HepG2 (cell line): ENCODE measurements around the gene RNF40. TPM values are rescaled to one million over a fixed set of nuclear protein-coding genes. Genes with fewer than 3 reads are reported as not detected.

ENCODE experiments used
- BORCS8-MEF2B ChIP-seq: sonication (generic); formaldehyde crosslinking; IDR thresholded peaks from 2 replicates; pipeline ENCODE4 v1.8.0; 2022; ENCODE audit warnings: mild to moderate bottlenecking, missing genetic modification reagents
- BRD4 ChIP-seq: sonication (generic); formaldehyde crosslinking; IDR thresholded peaks from 2 replicates; pipeline ENCODE4 v1.4.0; 2020; ENCODE audit warnings: missing genetic modification reagents
- ESRRA ChIP-seq: sonication (generic); formaldehyde crosslinking; IDR thresholded peaks from 2 replicates; pipeline ENCODE4 v1.5.1; 2020; ENCODE audit warnings: mild to moderate bottlenecking, low read depth, missing genetic modification reagents
- MLLT10 ChIP-seq: sonication (generic); formaldehyde crosslinking; IDR thresholded peaks from 2 replicates; pipeline ENCODE4 v1.4.0; 2020; ENCODE audit warnings: missing genetic modification reagents
- SMC3 ChIP-seq: IDR thresholded peaks from 2 replicates; pipeline ENCODE4 v1.6.1; 2011; ENCODE audit warnings: low read length, improper control_type of control experiment
- SP5 ChIP-seq: IDR thresholded peaks from 2 replicates; pipeline ENCODE4 v1.6.1; 2016; ENCODE audit warnings: low read depth, borderline replicate concordance
- SPEN ChIP-seq: sonication (generic); formaldehyde crosslinking; IDR thresholded peaks from 2 replicates; pipeline ENCODE4 v1.5.1; 2020; ENCODE audit warnings: low read depth, mild to moderate bottlenecking, missing genetic modification reagents
- U2AF2 ChIP-seq: fragments of 200-400 bp; formaldehyde crosslinking; IDR thresholded peaks from 2 replicates; pipeline ENCODE4 v1.6.1; 2017; ENCODE audit warnings: low read depth, mild to moderate bottlenecking, low read length
- ZFP36L1 ChIP-seq: sonication (generic); formaldehyde crosslinking; IDR thresholded peaks from 2 replicates; pipeline ENCODE4 v1.8.0; 2022; ENCODE audit warnings: mild to moderate bottlenecking, missing genetic modification reagents, moderate library complexity
- ZIK1 ChIP-seq: sonication (generic); formaldehyde crosslinking; IDR thresholded peaks from 2 replicates; pipeline ENCODE4 v1.5.0; 2020; ENCODE audit warnings: mild to moderate bottlenecking, low read depth, missing genetic modification reagents, borderline replicate concordance
- ZNF17 ChIP-seq: sonication (generic); formaldehyde crosslinking; IDR thresholded peaks from 2 replicates; pipeline ENCODE4 v1.5.0; 2020; ENCODE audit warnings: mild to moderate bottlenecking, missing genetic modification reagents
- ZNF724P ChIP-seq: sonication (generic); formaldehyde crosslinking; IDR thresholded peaks from 2 replicates; pipeline ENCODE4 v1.8.0; 2022; ENCODE audit warnings: missing genetic modification reagents, borderline replicate concordance
- ZNF766 ChIP-seq: sonication (generic); formaldehyde crosslinking; IDR thresholded peaks from 2 replicates; pipeline ENCODE4 v1.5.0; 2020; ENCODE audit warnings: missing genetic modification reagents, borderline replicate concordance
- polyA plus RNA-seq, 8 experiments: library from polyadenylated mRNA; depleted of rRNA in 3 of 8; stranded (reverse) in 7 of 8; unstranded in 1 of 8; fragments of >200 nt; fragmentation: Illumina TruSeq in 4 of 8; extraction: Trizol in 4 of 8; gene quantifications; 2 replicates each; pipeline versions ENCODE4 v1.2.1 to v1.2.3, GENCODE V29; 2011 to 2016; ENCODE audit warnings: low read depth in 4 of 8, missing spikeins in 1 of 8, mixed read lengths in 1 of 8; ENCODE audit not compliant: insufficient read depth in 1 of 8
- total RNA-seq, 5 experiments: library from RNA; depleted of rRNA; stranded (reverse); fragments of >200 nt; fragmentation: Illumina TruSeq; extraction: Trizol; gene quantifications; 2 replicates each; pipeline ENCODE4 v1.2.3, GENCODE V29; 2016; ENCODE audit warnings: low read depth in 1 of 5
- TF ChIP-seq, protein P1 (sequence below): sonication (generic); formaldehyde crosslinking; IDR thresholded peaks from 2 replicates; pipeline ENCODE4 v1.4.0; 2020; ENCODE audit warnings: missing genetic modification reagents
- TF ChIP-seq, protein P2 (sequence below): sonication (generic); formaldehyde crosslinking; IDR thresholded peaks from 2 replicates; pipeline ENCODE4 v1.4.0; 2020; ENCODE audit warnings: missing genetic modification reagents, borderline replicate concordance
- TF ChIP-seq, protein P3 (sequence below): sonication (generic); formaldehyde crosslinking; IDR thresholded peaks from 2 replicates; pipeline ENCODE4 v1.8.1; 2023; ENCODE audit warnings: mild to moderate bottlenecking, moderate library complexity, missing genetic modification reagents
- TF ChIP-seq, protein P4 (sequence below): sonication (generic); formaldehyde crosslinking; IDR thresholded peaks from 2 replicates; pipeline ENCODE4 v1.4.0; 2020; ENCODE audit warnings: missing genetic modification reagents
- TF ChIP-seq, protein P5 (sequence below): sonication (generic); formaldehyde crosslinking; IDR thresholded peaks from 2 replicates; pipeline ENCODE4 v1.8.0; 2022; ENCODE audit warnings: mild to moderate bottlenecking, missing genetic modification reagents, moderate library complexity

The RNF40 gene
- total and polyA plus RNA-seq, 2 of the 13 experiments (the other 11 are each of a cell fraction or from before 2014, with no cell fraction given): 84.0 to 85.6 TPM

DNA sequence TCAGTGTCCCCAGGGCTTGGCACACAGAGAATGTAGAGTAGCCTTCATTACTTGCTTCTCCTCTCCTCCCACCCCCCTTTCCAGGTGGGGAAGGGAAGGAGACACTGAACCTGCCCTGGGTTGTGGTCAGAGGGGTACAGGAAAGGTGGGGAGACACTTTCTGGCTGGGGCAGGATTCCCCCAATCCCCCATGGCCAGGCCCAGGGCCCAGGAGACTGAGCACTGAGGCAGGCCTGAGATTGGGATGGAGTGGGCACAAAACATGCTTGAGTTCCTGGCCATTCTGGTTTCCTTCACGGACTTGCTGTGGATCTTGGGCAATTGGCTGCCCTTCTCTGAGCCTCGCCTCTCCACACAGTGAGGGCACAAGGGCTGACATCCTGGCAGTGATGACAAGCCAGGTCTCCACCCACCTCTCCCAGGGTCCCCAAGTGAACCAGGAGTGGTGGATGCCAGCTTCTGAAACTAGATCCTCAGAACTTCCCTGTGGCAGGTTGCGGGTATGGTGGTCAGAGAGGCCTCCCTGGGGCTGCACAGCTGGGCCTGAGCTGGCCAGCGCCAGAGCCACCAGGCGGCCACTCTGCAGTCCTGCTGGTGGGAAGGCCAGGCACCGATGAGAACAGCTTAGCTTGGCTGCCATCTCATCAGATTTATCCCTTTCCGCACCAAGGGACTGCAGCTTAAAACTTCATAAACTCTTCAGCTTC lies 15.6 kb downstream of the RNF40 start (continued):
- no peak for TF ChIP-seq MLLT10
- TF ChIP-seq ZNF766: peak; percentile 55; the same call in 1 of the 2 replicates
- TF ChIP-seq, protein P1, sequence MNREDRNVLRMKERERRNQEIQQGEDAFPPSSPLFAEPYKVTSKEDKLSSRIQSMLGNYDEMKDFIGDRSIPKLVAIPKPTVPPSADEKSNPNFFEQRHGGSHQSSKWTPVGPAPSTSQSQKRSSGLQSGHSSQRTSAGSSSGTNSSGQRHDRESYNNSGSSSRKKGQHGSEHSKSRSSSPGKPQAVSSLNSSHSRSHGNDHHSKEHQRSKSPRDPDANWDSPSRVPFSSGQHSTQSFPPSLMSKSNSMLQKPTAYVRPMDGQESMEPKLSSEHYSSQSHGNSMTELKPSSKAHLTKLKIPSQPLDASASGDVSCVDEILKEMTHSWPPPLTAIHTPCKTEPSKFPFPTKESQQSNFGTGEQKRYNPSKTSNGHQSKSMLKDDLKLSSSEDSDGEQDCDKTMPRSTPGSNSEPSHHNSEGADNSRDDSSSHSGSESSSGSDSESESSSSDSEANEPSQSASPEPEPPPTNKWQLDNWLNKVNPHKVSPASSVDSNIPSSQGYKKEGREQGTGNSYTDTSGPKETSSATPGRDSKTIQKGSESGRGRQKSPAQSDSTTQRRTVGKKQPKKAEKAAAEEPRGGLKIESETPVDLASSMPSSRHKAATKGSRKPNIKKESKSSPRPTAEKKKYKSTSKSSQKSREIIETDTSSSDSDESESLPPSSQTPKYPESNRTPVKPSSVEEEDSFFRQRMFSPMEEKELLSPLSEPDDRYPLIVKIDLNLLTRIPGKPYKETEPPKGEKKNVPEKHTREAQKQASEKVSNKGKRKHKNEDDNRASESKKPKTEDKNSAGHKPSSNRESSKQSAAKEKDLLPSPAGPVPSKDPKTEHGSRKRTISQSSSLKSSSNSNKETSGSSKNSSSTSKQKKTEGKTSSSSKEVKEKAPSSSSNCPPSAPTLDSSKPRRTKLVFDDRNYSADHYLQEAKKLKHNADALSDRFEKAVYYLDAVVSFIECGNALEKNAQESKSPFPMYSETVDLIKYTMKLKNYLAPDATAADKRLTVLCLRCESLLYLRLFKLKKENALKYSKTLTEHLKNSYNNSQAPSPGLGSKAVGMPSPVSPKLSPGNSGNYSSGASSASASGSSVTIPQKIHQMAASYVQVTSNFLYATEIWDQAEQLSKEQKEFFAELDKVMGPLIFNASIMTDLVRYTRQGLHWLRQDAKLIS (CRISPR knock-in tag): no peak
- TF ChIP-seq U2AF2: no peak
- TF ChIP-seq ESRRA (CRISPR knock-in tag): no peak; the same call in 1 of the 2 replicates
- TF ChIP-seq, protein P2, sequence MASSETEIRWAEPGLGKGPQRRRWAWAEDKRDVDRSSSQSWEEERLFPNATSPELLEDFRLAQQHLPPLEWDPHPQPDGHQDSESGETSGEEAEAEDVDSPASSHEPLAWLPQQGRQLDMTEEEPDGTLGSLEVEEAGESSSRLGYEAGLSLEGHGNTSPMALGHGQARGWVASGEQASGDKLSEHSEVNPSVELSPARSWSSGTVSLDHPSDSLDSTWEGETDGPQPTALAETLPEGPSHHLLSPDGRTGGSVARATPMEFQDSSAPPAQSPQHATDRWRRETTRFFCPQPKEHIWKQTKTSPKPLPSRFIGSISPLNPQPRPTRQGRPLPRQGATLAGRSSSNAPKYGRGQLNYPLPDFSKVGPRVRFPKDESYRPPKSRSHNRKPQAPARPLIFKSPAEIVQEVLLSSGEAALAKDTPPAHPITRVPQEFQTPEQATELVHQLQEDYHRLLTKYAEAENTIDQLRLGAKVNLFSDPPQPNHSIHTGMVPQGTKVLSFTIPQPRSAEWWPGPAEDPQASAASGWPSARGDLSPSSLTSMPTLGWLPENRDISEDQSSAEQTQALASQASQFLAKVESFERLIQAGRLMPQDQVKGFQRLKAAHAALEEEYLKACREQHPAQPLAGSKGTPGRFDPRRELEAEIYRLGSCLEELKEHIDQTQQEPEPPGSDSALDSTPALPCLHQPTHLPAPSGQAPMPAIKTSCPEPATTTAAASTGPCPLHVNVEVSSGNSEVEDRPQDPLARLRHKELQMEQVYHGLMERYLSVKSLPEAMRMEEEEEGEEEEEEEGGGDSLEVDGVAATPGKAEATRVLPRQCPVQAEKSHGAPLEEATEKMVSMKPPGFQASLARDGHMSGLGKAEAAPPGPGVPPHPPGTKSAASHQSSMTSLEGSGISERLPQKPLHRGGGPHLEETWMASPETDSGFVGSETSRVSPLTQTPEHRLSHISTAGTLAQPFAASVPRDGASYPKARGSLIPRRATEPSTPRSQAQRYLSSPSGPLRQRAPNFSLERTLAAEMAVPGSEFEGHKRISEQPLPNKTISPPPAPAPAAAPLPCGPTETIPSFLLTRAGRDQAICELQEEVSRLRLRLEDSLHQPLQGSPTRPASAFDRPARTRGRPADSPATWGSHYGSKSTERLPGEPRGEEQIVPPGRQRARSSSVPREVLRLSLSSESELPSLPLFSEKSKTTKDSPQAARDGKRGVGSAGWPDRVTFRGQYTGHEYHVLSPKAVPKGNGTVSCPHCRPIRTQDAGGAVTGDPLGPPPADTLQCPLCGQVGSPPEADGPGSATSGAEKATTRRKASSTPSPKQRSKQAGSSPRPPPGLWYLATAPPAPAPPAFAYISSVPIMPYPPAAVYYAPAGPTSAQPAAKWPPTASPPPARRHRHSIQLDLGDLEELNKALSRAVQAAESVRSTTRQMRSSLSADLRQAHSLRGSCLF (CRISPR knock-in tag): no peak
- no peak for TF ChIP-seq BORCS8-MEF2B
- TF ChIP-seq SPEN (CRISPR knock-in tag): no peak
- no peak for TF ChIP-seq ZNF724P (CRISPR knock-in tag)
- TF ChIP-seq, protein P3, sequence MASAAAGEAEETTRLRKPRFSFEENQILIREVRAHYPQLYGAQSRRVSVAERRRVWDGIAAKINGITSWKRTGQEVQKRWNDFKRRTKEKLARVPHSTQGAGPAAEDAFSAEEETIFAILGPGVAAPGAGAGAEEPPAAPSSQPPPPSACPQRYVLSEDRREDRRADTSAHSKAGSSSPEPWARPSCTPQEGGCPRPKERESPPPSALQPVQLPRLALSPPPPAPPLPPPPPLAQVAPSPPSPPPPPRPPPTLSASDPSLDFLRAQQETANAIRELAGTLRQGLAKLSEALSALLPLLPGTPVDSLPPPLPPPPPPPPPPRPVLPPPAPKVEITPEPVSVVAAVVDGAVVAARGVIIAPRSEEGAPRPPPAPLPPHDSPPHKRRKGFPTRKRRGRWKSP: peak; percentile 66; the same call in 1 of the 2 replicates
- TF ChIP-seq SP5 (CRISPR knock-in tag): no peak
- no peak for TF ChIP-seq SMC3
- no peak for TF ChIP-seq ZNF17 (CRISPR knock-in tag)
- TF ChIP-seq ZFP36L1 (CRISPR knock-in tag): no peak
- TF ChIP-seq BRD4 (CRISPR knock-in tag): no peak; the same call in 1 of the 2 replicates
- TF ChIP-seq, protein P4, sequence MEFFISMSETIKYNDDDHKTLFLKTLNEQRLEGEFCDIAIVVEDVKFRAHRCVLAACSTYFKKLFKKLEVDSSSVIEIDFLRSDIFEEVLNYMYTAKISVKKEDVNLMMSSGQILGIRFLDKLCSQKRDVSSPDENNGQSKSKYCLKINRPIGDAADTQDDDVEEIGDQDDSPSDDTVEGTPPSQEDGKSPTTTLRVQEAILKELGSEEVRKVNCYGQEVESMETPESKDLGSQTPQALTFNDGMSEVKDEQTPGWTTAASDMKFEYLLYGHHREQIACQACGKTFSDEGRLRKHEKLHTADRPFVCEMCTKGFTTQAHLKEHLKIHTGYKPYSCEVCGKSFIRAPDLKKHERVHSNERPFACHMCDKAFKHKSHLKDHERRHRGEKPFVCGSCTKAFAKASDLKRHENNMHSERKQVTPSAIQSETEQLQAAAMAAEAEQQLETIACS (CRISPR knock-in tag): 0 out of 2 replicates have a peak, but pooled peaks have one; percentile 23
- TF ChIP-seq, protein P5, sequence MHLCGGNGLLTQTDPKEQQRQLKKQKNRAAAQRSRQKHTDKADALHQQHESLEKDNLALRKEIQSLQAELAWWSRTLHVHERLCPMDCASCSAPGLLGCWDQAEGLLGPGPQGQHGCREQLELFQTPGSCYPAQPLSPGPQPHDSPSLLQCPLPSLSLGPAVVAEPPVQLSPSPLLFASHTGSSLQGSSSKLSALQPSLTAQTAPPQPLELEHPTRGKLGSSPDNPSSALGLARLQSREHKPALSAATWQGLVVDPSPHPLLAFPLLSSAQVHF (CRISPR knock-in tag): no peak
- no peak for TF ChIP-seq ZIK1 (CRISPR knock-in tag)
